Astrocyte (in vitro differentiated cells and primary cell): Measurements from ENCODE around the gene POU2AF1. TPM values are rescaled to one million over a fixed set of nuclear protein-coding genes. Genes with fewer than 3 reads are reported as not detected.
A peak's percentile ranks its signal among the peaks of the same experiment; 100 is the strongest.
"Not testable (repeated sequence)": the region's sequence is repeated elsewhere in the genome, so short reads cannot be mapped to it uniquely, and the experiment has no call there.

Experiments
- DNase-seq: peaks from one replicate; pipeline ENCODE4 v3.0.0-alpha.2; 2010; ENCODE audit warnings: low read depth
- FAIRE-seq: peaks from 2 replicates; lab custom pipeline; 2011; peaks lifted over from hg19 to GRCh38; lab: Jason Lieb, UNC
- H2AFZ ChIP-seq: 2 replicates; pipeline ENCODE4 v1.6.0; 2012; ENCODE audit warnings: low read depth, low read length, inconsistent platforms
- H3K27ac ChIP-seq: 2 replicates; pipeline ENCODE4 v1.5.1; 2011; ENCODE audit warnings: low read depth, low read length, inconsistent platforms
- H3K27me3 ChIP-seq: 2 replicates; pipeline ENCODE4 v1.6.0; 2011; ENCODE audit warnings: low read length, inconsistent platforms; ENCODE audit not compliant: insufficient read depth
- H3K36me3 ChIP-seq: 2 replicates; pipeline ENCODE4 v1.5.1; 2011; ENCODE audit warnings: low read length, inconsistent platforms; ENCODE audit not compliant: insufficient read depth
- H3K4me1 ChIP-seq: 2 replicates; pipeline ENCODE4 v1.5.1; 2011; ENCODE audit warnings: low read length, inconsistent platforms; ENCODE audit not compliant: insufficient read depth
- H3K4me2 ChIP-seq: 2 replicates; pipeline ENCODE4 v1.6.0; 2012; ENCODE audit warnings: low read length, inconsistent platforms
- H3K4me3 ChIP-seq: 2 replicates; pipeline ENCODE4 v1.5.1; 2011; ENCODE audit warnings: low read depth, mild to moderate bottlenecking, low read length, inconsistent platforms; ENCODE audit not compliant: insufficient read depth
- H3K79me2 ChIP-seq: 2 replicates; pipeline ENCODE4 v1.6.0; 2012; ENCODE audit warnings: mild to moderate bottlenecking, low read length, inconsistent platforms; ENCODE audit not compliant: insufficient read depth
- H3K9ac ChIP-seq: 2 replicates; pipeline ENCODE4 v1.6.0; 2012; ENCODE audit warnings: mild to moderate bottlenecking, low read length, inconsistent platforms
- H3K9me3 ChIP-seq: 2 replicates; pipeline ENCODE4 v1.5.1; 2012; ENCODE audit warnings: low read depth, mild to moderate bottlenecking, low read length, inconsistent platforms; ENCODE audit not compliant: insufficient read depth
- H4K20me1 ChIP-seq: 2 replicates; pipeline ENCODE4 v1.6.0; 2012; ENCODE audit warnings: low read length, inconsistent platforms; ENCODE audit not compliant: insufficient read depth
- H3K27ac Mint-ChIP-seq: one replicate; pipeline ENCODE4 v1.8.0; 2021; ENCODE audit warnings: mild to moderate bottlenecking, mixed read lengths; ENCODE audit not compliant: unreplicated experiment
- H3K27me3 Mint-ChIP-seq: one replicate; pipeline ENCODE4 v1.8.0; 2021; ENCODE audit warnings: low read depth, mixed read lengths; ENCODE audit not compliant: unreplicated experiment
- H3K36me3 Mint-ChIP-seq: one replicate; pipeline ENCODE4 v1.8.0; 2021; ENCODE audit warnings: low read depth, mixed read lengths; ENCODE audit not compliant: unreplicated experiment
- H3K4me1 Mint-ChIP-seq: one replicate; pipeline ENCODE4 v1.8.0; 2021; ENCODE audit warnings: low read depth, mixed read lengths; ENCODE audit not compliant: unreplicated experiment
- H3K4me3 Mint-ChIP-seq: one replicate; pipeline ENCODE4 v1.8.0; 2021; ENCODE audit warnings: mild to moderate bottlenecking, moderate library complexity, mixed read lengths; ENCODE audit not compliant: unreplicated experiment
- H3K9me3 Mint-ChIP-seq: one replicate; pipeline ENCODE4 v1.8.0; 2021; ENCODE audit warnings: mild to moderate bottlenecking, mixed read lengths; ENCODE audit not compliant: unreplicated experiment
- CTCF ChIP-seq: IDR thresholded peaks from 2 replicates; pipeline ENCODE4 v1.5.1; 2011; ENCODE audit warnings: low read depth, mild to moderate bottlenecking, inconsistent platforms, low read length, moderate library complexity; ENCODE audit not compliant: insufficient read depth
- EZH2 ChIP-seq: IDR thresholded peaks from 2 replicates; pipeline ENCODE4 v1.6.1; 2012; ENCODE audit warnings: mild to moderate bottlenecking, low read length, inconsistent platforms; ENCODE audit not compliant: insufficient read depth
- total RNA-seq: library from RNA; stranded (reverse); gene quantifications from 2 replicates; pipeline ENCODE4 v1.2.1, GENCODE V29; 2021

The POU2AF1 gene
- total RNA-seq, 1 donor from 2014 or later = not detected

GRCh38 chr11:111395081-111395480 lies 16.0 kb upstream of the POU2AF1 start:
- Mint-ChIP-seq H3K4me3 (no peak overlapping the region), H3K9me3 (no peaks in the 10 kb centered on the region), H3K27ac (no peak overlapping the region), H3K4me1 (no peaks in the 10 kb centered on the region), H3K36me3 (no peaks in the 10 kb centered on the region), H3K27me3 (peaks cover 29% of the 10 kb centered on the region)
- no peaks in the 10 kb centered on the region for H3K79me2 ChIP-seq
- no peak for FAIRE-seq
- no peaks in the 10 kb centered on the region for H3K36me3 ChIP-seq
- H2AFZ ChIP-seq = no peak overlapping the region
- no peak overlapping the region for H3K27ac ChIP-seq
- H4K20me1 ChIP-seq = no peaks in the 10 kb centered on the region
- no peak overlapping the region for H3K4me2 ChIP-seq
- no peak for TF ChIP-seq EZH2
- TF ChIP-seq CTCF = no peak
- H3K27me3 ChIP-seq = no peaks in the 10 kb centered on the region
- no peak for DNase-seq
- H3K9me3 ChIP-seq = no peaks in the 10 kb centered on the region
- no peaks in the 10 kb centered on the region for H3K4me1 ChIP-seq
- no peak overlapping the region for H3K4me3 ChIP-seq
- H3K9ac ChIP-seq = no peak overlapping the region

- H3K4me3 Mint-ChIP-seq, H3K4me2 ChIP-seq, H3K36me3 ChIP-seq, H3K79me2 ChIP-seq, H4K20me1 ChIP-seq, H2AFZ ChIP-seq, H3K4me1 ChIP-seq, H3K9ac ChIP-seq, H3K9me3 Mint-ChIP-seq, H3K27ac Mint-ChIP-seq, H3K9me3 ChIP-seq, H3K36me3 Mint-ChIP-seq, H3K27ac ChIP-seq, H3K4me1 Mint-ChIP-seq, FAIRE-seq, H3K4me3 ChIP-seq, H3K27me3 ChIP-seq: not testable (repeated sequence)
- peak; percentile 36 for DNase-seq
- H3K27me3 Mint-ChIP-seq = peaks cover 30% of the 10 kb centered on the region
Observed at GRCh38 chr11:111394147-111394546, 15.1 kb upstream of the POU2AF1 start.

GRCh38 chr11:111393585-111393984 lies 14.5 kb upstream of the POU2AF1 start:
- Mint-ChIP-seq H3K27me3 (peaks cover 34% of the 10 kb centered on the region), H3K27ac (no peak overlapping the region), H3K4me3 (no peak overlapping the region), H3K4me1 (peaks cover under 1% of the 10 kb centered on the region), H3K9me3 (no peaks in the 10 kb centered on the region), H3K36me3 (no peaks in the 10 kb centered on the region)
- Histone ChIP-seq H3K27me3 (no peaks in the 10 kb centered on the region), H3K9ac (no peak overlapping the region), H2AFZ (no peak overlapping the region), H3K4me2 (no peak overlapping the region), H4K20me1 (no peaks in the 10 kb centered on the region), H3K9me3 (no peaks in the 10 kb centered on the region), H3K36me3 (no peaks in the 10 kb centered on the region), H3K79me2 (no peaks in the 10 kb centered on the region), H3K4me3 (no peak overlapping the region), H3K4me1 (no peaks in the 10 kb centered on the region), H3K27ac (no peak overlapping the region)
- TF ChIP-seq CTCF = no peak
- TF ChIP-seq EZH2 = no peak
- FAIRE-seq (no peak), DNase-seq (no peak)
